GM21360 (cell line): ENCODE measurements around the gene TAMM41.
"Not testable (repeated sequence)": the region's sequence is repeated elsewhere in the genome, so short reads cannot be mapped to it uniquely, and the experiment has no call there.

Experiments
- ATAC-seq: cut with Tn5 transposase; IDR thresholded peaks from one replicate; pipeline ENCODE4 v1.9.1; 2021; ENCODE audit warnings: mild to moderate bottlenecking, moderate library complexity; ENCODE audit not compliant: unreplicated experiment

Gene TAMM41

DNA sequence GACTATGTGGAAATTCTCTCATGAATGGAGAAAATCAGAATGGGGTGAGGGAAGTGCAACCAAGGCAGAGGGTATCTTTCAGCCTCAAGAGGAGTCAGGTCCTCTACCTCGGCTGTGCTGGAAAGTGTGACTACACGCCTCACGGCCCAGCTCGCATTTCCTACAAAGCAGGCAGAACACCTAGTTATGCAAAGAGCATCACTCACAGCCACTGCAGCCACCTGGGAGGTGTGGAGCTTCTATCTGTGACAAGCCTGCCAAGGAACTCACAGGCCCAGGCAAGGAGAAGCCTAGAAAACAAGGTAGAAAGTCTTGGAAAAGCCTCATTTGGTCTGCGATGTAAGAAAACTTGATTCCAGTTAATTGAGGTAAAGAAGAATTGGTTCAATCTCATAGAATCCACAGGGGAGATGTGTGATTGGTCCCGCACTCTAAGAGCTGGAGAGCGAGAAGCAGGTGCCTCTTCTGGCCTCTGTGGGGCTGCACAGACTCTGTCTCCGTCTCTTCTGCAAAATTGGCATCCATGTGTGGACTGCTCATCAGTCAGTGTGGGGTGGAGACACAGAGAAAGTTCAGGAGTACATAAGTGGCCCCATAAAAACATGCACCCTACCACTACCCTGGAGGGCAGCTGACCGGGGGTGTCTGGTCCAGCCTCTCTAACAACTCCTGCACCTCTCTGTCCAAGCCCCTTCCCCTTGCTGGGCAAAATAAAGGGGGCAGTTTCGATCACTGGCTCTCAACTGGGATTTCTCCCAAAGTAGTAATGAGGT is 76.8 kb downstream of the TAMM41 start:
- ATAC-seq = peak; percentile 18

DNA sequence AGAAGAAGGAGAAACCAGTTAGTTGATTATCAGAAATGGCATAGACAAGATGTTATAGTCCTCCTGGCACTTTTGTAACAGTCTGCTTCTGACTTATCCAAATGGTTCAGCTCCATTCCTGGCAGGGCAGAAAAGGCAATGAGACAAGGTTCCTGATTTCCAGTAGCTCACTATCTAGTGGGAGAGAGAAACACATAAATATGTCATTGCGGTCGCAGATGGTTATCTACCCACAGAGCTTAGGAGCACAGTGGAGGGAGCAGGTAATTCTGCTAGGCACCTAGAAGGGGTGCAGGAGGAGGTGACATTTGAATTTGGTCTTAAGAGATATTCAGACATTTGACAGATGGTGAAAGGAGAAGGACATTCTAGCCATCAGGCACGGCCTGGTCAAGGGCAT is 78.1 kb downstream of the TAMM41 start:
- no peak for ATAC-seq

DNA sequence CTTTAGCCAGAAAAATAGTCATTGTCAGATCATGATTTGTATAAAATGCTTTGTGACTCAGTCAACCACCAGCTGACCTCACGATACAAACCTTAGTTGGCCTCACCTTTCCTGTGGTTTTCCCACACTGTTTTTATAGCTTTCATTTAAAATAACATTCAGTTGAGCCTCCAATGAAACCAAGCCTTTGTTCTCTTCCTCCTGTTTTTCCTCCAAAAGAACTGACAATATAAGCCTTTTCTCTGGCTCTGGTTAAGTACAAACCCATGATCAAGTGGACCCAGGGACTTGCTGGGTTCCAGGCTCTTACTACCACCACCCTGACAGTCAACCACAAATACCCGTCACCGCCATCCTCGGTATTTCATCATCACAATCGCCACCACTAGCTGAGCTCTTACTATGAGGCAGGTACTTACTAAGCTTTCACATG is 81.7 kb downstream of the TAMM41 start:
- ATAC-seq = no peak

DNA sequence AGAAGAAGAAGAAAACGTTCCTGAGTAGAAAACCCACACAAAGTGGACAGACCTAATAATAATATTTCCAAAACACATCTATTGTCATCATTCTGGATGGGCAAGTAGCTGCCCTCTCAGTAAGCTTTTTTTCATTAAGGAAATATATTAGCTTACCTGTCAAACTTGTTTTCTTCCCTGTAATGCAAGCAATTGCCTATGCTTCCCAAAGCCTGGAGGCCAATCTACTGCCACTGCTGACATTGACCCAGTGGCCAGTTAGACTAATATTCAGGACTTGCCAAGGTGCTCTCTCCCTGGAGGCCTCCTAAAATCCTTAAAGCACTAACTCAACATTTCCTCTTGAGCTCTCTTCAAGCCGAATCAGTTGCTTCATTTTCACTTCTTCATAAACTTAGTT is 86.7 kb downstream of the TAMM41 start:
- ATAC-seq = no peak

DNA sequence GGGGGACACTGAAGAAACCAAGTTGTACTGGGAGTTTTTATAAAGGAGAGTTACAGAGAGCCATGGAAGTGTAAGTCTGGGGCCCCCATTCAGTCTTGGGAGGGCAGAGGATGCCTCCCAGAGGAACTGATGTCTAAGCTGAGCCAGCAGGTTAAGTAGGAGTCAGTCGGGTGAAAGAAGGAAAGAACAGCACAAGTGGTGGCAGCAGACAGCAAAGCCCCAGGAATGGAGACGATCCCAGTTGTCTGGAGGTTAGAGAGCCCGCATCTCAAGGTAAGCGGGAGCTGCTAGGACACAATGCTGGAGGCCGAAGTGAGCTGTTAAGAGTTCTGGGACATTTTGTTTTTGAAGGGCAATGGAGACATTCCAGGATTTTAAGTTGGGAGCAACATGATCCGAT is 88.8 kb downstream of the TAMM41 start:
- no peak for ATAC-seq

DNA sequence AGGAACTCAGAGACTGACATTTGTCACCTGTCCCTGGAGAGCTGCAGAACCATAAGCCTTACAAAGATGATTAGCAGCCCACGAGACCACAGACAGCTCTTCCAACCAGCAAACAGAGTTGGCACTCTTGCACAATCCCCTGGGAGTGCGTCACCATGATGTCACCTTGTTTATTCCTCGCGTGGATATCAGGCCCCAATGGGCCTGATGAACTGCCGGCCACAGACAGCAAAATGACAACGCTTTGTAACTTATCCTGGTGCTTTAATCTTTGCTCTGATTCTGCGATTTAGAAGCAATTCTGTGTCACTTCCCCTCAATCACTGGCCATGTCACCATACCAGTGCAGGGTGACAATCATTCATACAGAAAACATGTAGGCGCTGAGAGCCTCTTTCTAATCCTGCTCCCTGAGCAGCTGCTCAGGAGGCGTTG is 89.2 kb downstream of the TAMM41 start:
- ATAC-seq = no peak

DNA sequence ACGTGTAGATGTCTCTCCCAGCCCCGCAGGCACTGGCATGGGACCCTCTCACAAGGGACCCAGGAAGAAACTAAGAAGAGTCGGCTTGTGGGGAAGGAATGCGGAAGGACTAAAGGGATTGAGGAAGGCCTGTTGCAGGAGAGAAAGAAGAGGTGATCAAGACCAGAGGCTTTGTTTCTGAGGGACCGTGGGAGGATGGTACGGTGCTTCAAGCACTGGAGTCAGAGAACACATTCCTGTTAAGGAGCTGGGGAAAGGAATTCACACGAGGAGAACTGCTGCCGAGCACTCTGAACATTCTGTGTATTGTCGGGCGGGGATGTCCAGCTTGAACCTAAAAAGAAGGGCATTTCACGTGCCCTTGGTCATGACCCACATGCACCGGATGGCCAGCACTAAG is 91.4 kb downstream of the TAMM41 start:
- ATAC-seq = no peak

DNA sequence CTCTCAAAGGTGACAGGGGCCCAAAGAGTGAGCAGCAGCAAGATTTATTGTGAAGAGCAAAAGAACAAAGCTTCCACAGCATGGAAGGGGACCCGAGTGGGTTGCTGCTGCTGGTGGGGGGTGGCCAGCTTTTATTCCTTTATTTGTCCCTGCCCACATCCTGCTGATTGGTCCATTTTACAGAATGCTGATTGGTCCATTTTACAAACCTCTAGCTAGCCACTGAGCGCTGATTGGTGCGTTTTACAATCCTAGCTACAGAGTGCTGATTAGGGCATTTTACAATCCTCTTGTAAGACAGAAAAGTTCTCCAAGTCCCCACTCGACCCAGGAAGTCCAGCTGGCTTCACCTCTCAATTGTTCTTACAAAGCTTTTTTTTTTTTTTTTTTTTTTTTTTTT is 94.4 kb downstream of the TAMM41 start:
- ATAC-seq = not testable (repeated sequence)

DNA sequence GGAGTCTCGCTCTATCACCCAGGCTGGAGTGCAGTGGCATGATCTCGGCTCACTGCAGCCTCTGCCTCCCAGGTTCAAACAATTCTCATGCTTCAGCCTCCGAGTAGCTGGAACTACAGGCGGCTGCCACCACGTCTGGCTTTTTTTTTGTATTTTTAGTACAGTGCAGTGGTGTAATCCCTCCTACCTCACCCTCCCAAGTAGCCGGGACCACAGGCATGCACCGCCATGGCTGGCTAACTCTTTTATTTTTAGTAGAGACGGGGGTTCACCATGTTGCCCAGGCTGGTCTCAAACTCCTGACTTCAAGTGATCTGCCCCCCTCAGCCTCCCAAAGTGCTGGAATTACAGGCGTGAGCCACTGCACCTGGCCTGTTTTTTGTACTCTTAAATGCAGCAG is 98.4 kb downstream of the TAMM41 start:
- ATAC-seq = not testable (repeated sequence)
